ENCODE data around the gene KIF6.

- TF ChIP-seq POLR2A (IDR thresholded peaks at IDR 0.05): no peak
- TF ChIP-seq CTCF (IDR thresholded peaks at IDR 0.05): no peak
Observed at GRCh38 chr6:39646751-39647420, 78.3 kb downstream of the KIF6 start.
